ENCODE results near the gene TMEM120A. TPM values are rescaled to one million over a fixed set of nuclear protein-coding genes. Genes with fewer than 3 reads are reported as not detected.

The TMEM120A gene
- total RNA-seq, 1 donor from 2014 or later = 22.5 TPM

- Mint-ChIP-seq H3K36me3 (peaks cover 17% of the 10 kb centered on the region), H3K4me3 (no peak overlapping the region), H3K27me3 (no peaks in the 10 kb centered on the region), H3K4me1 (ENCODE audit: unreplicated experiment) (no peaks in the 10 kb centered on the region), H3K27ac (no peak overlapping the region), H3K9me3 (no peaks in the 10 kb centered on the region)
- no peak for DNase-seq (ENCODE audit: extremely low spot score, unreplicated experiment)
- TF ChIP-seq CTCF (conservative IDR thresholded peaks at IDR 0.05) = no peak
Measured at GRCh38 chr7:76000566-76000965, 6.2 kb upstream of the TMEM120A start.

GRCh38 chr7:75998038-75998437, 3.6 kb upstream of the TMEM120A start:
- no peak for TF ChIP-seq CTCF (conservative IDR thresholded peaks at IDR 0.05)
- Mint-ChIP-seq H3K4me1 (ENCODE audit: unreplicated experiment) (no peaks in the 10 kb centered on the region), H3K9me3 (no peaks in the 10 kb centered on the region), H3K27ac (no peak overlapping the region), H3K4me3 (no peak overlapping the region), H3K36me3 (peaks cover 15% of the 10 kb centered on the region), H3K27me3 (no peaks in the 10 kb centered on the region)
- no peak for DNase-seq (ENCODE audit: extremely low spot score, unreplicated experiment)

GRCh38 chr7:75996476-75996875, 2.1 kb upstream of the TMEM120A start:
- Mint-ChIP-seq H3K36me3 (peaks cover 14% of the 10 kb centered on the region), H3K4me3 (peak overlapping the region; percentile 29), H3K4me1 (ENCODE audit: unreplicated experiment) (no peaks in the 10 kb centered on the region), H3K27ac (no peak overlapping the region), H3K9me3 (no peaks in the 10 kb centered on the region), H3K27me3 (no peaks in the 10 kb centered on the region)
- no peak for TF ChIP-seq CTCF (conservative IDR thresholded peaks at IDR 0.05)
- no peak for DNase-seq (ENCODE audit: extremely low spot score, unreplicated experiment)

- TF ChIP-seq CTCF (conservative IDR thresholded peaks at IDR 0.05) = no peak
- Mint-ChIP-seq H3K27me3 (no peaks in the 10 kb centered on the region), H3K4me1 (ENCODE audit: unreplicated experiment) (peaks cover 2% of the 10 kb centered on the region), H3K36me3 (peaks cover 14% of the 10 kb centered on the region), H3K27ac (no peak overlapping the region), H3K9me3 (no peaks in the 10 kb centered on the region), H3K4me3 (peak overlapping the region; percentile 31)
- DNase-seq (ENCODE audit: extremely low spot score, unreplicated experiment) = no peak
Measured at GRCh38 chr7:75995996-75996395, 1.6 kb upstream of the TMEM120A start.

GRCh38 chr7:75995052-75995471, 667 bp upstream of the TMEM120A start:
- peak overlapping the region; percentile 48 for H3K27ac Mint-ChIP-seq
- H3K9me3 Mint-ChIP-seq = no peaks in the 10 kb centered on the region
- H3K27me3 Mint-ChIP-seq = no peaks in the 10 kb centered on the region
- no peak for DNase-seq (ENCODE audit: extremely low spot score, unreplicated experiment)
- H3K4me1 Mint-ChIP-seq (ENCODE audit: unreplicated experiment) = peaks cover 10% of the 10 kb centered on the region
- H3K36me3 Mint-ChIP-seq = peaks cover 14% of the 10 kb centered on the region
- TF ChIP-seq CTCF (conservative IDR thresholded peaks at IDR 0.05) = no peak
- H3K4me3 Mint-ChIP-seq = peak overlapping the region; percentile 78

Measured in type B pancreatic cell (in vitro differentiated cells).